GM18868 (cell line): ENCODE data around the gene BEND5.

Experiments
- ATAC-seq: cut with Tn5 transposase; IDR thresholded peaks from one replicate; pipeline ENCODE4 v1.9.1; 2021; ENCODE audit warnings: mild to moderate bottlenecking, moderate library complexity; ENCODE audit not compliant: unreplicated experiment

BEND5 gene

DNA sequence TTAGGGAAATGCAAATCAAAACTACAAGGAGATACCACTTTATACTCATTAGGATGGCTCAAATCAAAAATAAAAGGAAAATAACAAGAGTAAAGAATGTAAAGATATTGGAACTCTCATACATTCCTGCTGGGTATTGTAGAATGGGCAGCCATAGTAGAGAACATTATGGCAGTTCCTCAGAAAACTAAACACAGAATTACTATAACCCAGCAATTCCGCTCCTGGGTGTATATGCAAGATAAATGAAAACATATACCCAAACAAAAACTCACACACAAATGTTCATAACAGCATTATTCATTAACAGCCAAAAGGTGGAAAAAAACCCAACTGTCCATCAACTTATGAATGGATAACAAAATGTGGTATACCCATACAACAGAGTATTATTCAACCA lies 11.4 kb downstream of the BEND5 start:
- ATAC-seq = no peak

DNA sequence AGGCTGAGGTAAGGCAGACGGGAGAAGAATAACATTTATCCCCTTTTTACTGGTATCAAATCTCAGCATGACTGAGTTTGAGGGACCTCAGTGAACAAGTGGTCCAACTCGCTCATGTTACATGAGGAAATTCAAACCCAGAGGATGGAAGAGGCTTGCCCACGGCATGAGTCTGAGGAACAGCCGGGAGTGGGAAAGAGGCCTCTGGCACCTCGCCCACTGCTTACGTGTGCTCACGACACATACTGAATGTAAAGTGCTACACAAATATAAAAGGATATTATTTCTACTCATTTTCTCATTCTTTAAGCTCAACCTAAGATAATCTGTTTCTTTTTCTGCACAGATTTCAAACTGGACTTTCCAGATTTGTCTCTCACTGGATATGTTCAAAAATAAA lies 14.7 kb downstream of the BEND5 start:
- no peak for ATAC-seq

DNA sequence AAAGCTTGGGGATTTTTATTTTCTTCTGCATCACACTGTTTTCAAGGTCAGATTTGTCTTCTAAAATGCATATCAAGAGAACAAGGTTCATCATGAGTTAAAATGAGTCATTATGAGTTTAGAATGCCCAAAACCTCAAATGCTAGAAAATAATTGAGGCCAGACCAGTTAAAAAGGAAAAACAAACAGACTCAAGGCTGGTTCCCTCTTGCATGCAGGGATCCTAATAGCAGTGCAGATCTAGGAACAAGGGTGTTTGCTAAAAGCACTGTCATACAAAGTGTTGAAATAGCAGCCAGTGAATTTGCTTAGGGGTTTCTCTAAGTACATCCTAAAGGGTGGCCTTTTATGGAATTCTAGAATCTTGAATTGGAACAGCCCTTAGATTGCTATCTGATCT lies 15.3 kb downstream of the BEND5 start:
- ATAC-seq = no peak

DNA sequence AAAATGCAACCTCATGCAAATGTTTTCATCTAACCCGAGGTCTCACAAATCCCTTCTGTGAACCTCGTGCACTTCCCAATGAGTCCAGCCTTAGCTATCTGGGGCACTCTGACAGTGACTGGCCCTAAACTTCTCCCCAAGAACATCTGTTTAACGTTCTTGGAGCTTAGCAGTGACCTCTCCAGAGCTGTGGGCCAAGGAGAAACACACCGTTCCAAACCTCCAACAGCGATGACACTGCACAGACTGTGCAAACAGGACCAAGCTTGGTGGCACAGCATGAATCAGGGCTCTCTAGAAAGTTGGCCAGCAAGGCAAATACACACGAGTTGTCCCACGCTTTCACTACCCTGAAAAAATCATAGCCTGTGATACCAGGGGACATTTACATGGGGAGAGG lies 15.8 kb downstream of the BEND5 start:
- ATAC-seq = no peak

DNA sequence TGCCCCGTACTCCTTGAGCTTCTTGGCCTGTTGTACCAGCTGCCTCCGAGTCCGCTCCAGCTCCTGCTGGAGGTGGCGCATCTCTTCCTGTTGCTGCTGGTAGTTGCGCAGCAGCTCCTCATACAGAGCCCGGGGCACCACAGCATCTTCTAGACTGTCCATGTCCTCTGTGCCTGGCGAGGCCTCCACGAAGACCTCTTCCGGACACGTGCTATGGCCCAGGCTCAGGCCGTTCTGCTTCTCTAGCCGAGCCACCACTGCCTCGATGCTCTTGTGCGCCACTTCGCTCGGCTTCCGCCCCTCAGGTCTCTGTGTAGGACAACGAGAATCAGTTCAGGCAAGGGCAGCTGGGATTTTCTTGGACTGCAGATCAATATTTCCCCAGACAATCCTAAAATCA lies 17.7 kb downstream of the BEND5 start:
- ATAC-seq = no peak

DNA sequence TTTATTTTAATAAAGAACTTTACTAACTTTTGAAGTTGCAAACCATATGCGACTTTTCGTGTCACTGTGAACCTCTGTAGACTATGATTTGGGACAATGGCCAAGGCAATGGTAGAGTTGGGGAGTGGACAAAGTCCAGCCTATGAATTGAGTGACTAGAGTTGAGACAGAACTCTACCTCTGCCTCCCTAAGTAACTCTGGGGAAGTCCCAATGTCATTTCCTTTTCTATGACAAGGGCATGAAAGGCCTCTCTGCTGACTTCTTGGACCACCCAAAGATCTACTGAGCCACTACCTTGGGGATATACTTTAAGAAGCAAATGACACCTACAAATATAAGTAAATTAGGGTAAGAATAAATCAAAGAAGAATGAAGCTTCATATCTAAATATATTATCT lies 19.3 kb downstream of the BEND5 start:
- peak; percentile 47 for ATAC-seq

DNA sequence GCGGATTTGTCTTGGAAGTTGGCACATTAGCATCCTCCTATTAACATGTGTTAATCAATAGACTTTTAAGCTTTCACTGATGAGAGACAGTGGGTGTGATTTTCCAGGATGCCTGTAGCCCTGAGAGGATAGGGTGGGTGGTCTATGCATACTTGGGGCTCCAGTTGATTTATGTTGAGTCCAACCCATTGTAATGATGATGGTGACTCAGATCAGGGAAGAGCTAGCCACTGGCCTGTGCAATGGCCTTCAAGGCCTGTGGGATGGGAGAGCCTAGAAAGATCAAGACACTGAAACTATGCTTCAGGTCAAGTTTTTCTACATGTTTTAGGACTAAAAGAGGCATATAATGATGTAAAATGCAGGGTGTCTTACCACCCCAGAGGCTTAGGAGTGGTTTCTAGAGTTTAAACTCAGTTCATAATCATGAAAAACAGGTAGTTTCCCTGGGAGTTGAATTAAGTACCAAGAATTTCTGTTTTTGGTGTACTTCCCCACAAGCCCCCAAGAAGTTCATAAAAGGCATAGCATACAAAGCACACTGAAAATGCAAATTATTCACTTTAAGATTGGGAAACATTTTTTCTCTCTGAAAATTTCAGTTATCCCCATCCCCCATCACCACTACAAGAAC lies 19.9 kb downstream of the BEND5 start:
- no peak for ATAC-seq

DNA sequence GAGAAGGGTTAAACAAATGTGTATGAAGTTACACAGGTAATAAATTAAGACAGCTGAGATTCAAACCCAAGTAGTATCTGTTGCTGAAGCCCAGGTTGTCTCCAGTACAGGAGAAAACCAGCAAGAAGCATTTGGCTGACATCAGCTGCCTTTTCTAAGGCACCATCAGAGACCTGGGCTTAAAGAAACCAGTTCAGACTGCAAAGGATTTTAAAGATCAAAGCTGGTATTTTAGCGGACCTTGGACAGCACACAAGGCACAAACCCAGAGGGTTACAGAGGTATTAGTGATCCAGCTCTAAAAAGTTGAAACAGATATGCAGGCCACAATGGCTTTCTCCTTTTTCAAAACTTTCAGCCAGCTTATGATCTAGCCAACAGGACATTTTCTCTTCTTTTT lies 23.4 kb downstream of the BEND5 start:
- ATAC-seq = no peak

DNA sequence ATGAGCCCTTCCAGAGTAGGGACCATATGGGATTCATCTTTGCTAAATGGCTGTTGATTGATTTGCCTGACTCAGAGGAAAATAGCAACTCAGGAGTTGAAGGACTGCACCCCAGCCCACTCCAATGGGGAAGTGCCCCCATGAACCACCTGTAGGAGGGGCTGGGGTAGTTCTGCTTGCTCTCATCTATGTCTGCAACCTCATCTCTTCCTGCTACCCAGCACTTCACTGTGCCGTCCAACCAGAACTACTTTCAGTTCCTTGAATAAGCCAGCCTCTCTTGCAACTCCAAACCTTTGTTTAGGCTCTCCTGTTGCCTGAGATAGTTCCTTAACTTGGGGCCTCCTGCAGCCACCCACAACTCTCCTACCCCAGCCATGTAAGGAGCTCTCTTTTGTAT lies 26.6 kb downstream of the BEND5 start:
- peak; percentile 94 for ATAC-seq

DNA sequence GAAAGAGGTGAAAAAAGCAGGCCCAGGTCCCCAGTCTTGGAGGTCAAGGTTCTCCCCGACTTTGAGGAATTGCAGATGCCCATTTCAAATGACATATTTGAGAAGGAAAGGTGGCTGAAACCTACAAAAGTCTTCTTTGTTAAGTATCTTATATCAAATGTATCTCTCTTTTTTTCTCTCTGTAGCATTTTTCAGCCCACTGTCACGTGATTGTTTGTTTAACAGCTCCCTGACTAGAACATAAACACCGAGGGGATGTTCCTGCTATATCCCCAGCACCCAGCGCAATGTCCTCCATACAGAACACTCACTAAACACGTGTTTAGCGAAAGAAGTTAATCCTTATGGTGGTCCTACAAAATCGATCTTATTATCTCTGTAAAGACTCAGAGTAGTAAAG lies 27.6 kb downstream of the BEND5 start:
- ATAC-seq = no peak

DNA sequence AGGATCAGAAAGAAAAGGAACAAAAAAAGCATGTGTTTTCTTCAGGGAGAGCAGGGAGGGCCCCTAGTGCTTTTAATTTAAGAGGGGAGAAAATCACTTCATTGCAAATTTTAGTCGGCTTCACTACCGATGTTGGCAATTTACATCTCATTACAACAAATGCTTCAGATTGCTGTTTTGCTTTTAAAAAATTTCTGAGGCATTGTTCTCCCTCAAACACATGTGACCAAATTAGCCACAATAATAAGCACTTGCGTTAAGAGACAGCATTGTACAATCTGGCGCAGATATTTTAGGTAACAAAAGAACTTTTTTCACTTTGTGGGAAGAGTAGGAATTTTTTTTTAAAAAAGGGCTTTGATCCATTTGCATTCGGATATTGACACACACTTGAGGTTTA lies 29.8 kb downstream of the BEND5 start:
- ATAC-seq = no peak

DNA sequence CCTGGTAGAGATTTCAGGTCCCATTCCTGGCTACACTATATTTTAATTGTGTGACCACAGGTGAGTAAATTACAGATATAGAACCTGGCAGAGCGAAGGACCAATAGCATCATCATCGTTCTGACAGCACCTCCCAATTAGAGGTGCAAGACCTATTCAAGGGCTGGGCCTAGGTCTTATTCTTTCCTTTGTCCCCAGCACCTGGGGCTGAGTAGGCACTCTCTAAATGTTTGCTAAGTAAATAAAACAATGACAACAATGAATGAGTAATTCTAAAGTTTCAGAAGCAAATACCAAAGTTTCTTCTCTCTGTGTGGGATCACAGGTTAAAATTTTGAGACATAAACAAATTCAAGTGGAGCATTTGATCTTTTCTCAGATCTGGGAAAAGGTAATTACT lies 32.7 kb downstream of the BEND5 start:
- no peak for ATAC-seq

DNA sequence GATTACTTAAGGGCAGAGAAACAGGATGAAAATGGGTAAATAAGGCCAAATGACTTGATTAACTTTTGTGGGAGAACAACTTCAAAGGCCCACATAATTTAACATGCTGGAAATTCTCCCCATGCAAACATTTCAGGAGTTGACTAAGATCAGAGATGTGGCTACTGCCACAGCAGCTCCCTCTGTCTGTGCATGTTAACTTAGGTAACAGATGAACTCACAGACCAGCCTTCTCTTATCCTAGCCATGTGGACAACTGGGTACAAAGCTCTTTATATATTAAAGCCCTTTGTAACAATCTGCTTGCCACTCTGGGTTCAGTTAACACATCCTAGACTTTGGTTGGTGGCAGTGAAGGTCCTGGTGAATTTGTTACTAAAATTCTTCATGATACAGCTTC lies 33.2 kb downstream of the BEND5 start:
- ATAC-seq = no peak

DNA sequence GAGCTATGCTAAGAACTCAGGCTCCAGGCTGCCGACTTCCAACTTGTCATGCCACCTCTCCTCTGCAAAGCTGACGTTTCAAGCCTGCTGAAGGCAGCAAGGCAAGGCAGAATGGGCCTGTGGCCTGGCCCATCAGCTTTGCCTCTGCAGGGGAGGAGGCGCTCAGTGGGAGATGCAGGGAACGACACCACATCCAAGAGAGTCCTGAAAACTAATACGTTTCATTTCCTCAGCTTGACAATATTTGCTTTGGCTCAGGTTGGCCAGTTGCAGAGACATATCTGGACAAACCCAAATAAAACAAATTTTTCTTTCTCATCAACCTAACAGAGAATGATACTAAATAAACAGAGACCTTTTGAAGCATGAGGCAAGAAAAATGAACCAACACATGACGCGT lies 35.3 kb downstream of the BEND5 start:
- ATAC-seq = no peak

DNA sequence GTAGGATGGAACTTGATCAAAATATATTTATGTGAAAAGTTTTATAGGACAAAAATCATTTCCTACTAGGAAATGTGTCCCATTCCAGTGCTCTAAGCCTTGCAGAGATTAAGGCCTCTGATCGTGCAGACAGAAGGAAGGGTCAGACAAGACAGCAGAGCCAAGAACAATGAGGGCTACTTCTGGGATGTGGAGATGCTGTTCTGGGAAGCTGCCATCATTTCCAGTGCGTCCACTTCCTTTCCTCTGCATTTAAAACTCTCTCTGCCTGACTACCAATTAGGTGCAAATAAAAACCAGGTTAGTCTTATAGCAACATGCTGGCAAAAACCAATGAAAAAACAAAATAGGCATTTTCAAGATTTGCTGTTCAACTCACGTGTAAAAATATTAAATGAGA lies 36.1 kb downstream of the BEND5 start:
- no peak for ATAC-seq

DNA sequence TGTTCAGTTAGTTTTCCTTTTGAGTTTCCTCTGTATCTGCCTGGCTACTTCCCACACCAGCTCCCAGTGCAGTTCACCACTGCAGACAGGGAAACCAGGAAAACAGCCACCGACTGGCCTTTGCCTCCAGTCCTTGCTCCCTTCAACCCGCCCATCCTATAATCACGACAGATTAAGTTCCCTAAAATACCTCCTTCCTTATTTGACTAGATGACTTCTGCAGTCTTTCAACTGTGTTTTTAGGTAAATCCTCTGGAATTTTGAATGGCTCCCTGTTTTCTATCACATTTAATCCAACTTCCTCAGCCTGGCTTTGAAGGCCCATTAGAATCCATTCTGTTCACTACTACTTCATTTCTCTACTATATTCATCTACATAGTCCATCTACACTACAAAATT lies 37.6 kb downstream of the BEND5 start:
- ATAC-seq = no peak

DNA sequence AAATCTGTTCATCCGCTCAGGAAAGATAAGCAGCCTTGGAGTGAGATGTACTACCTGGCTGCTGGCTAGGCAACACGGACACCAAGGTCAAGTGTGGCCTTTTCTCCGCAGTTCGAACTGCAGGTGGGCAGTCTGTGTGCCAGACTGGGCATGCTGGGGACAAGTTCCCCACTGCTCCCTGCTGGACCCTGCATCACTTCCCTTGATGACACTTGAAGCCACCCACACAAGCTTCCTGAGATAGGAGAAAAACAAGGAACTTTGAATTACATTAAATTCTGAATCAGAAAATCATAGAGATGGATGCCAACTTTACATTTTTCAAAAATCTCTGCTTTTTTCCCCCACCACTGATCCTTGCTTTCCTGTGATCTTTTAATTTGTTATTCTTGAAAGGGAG lies 38.3 kb downstream of the BEND5 start:
- no peak for ATAC-seq

DNA sequence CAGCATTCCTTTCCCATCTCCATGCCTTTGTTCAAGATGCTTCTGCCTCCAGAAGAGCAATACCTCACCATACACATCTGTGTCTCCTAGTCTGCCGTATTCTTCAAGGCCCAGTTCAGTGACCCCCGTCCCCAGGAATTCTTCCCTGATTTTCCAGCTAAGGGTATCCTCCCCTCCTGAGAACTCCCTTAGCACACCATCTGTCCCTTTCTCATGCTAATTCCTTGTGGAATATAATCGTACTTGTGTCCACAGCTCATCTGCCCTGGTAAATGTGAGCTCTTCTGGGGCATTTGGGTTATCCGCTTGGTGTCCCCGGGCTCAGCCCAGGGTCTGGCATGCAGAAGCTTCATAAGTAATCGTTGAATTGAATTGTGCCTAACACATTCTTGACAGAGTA lies 40.9 kb downstream of the BEND5 start:
- no peak for ATAC-seq

DNA sequence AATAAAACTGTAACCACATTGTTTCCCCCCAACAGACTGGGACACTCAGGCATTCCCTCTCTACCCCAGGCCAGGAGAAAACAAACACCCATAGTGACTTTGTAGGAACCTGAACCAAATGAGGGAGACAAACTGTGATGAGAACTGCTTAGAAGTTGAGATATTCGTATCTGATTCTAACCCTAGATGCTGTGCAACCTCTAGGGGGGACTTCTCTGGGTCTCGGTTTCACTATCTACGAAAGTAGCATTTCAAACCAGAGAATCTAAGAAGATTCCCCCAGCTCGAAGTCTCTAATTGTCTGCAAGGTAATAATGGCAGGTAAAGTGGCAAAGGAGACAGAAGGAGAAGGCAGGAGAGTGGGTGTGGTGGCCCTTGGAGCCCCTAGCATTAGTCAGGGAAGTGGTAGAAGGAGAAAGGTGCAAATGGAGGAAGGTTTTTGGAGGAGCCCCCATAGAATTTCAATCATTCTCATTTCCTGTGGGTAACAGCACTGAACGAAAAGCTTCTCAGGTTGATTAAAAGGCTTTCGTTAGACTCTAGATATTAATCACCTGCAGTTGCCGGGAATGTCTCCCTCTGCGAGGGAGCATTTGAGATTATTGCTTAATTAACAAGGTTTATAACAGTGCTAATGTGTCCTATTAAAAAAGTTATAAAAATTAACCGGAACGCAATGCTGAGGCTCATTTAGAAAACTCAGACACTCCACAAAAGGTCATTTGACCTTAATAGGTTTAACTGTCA lies 46.4 kb downstream of the BEND5 start:
- peak; percentile 72 for ATAC-seq

DNA sequence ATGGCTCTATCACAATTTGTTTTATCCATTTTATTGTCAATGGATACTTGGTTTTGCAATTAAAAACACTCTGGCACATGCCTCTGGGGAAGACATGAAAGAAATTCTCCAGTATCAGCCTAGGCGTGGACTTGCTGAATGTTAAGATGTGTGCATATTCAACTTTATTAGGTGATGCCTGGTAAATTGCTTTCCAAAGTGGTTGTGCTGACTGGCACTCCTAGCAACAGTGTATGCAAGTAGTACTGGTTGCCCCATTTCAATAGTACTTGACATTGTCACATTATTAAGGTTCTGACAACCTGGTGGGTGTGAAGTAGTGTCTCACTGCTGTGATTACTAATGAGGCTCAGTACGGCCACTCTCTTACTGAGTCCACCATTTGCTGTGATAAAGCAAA lies 48.1 kb downstream of the BEND5 start:
- no peak for ATAC-seq

DNA sequence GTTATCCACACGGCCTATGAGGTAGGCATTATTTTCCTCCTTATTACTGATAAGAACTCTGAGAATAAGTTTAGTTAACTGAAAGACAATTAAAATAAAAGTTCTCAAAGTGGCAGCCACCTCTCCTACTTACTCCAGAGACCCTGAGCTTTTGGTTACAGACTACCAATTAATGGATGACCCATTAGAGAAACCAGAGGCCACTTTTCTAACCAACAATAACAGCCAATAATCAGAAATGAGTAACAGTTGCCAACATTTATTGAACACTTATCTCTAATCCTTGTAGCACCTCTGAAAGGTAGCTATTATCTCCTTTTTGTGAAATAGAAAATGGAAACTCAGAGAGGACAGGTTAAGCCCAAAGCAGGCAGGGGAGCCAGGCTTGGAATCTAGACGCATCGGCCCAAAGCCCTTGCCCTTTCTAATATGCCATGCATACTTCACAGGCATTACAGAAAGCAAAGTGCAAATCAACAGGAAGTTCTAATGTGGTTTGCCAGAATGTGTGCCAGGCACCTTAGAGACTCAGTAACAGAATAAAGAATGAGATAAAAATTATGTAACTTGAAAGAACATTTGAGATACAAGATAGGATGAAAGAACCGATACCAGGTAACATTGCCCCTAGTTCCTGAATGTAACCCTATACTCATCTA lies 50.0 kb downstream of the BEND5 start:
- ATAC-seq = no peak

DNA sequence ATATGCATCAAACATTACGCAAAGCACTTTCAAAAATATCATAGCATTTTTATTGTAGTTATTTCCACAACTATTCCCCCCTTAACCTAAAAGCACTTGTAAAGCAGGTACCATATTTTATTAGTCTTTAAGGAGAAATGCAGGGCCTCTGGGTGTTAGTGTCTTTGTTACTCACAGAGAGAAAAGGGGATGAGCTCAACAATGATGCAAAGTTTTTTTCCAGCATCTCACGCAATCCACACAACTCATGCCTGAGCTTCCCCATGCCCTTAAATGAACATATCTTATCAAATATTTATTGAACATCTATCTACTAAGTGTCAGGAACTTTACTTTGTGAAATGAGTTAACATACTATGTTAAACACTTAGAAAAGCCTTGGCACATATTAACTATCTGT lies 50.6 kb downstream of the BEND5 start:
- no peak for ATAC-seq
